ENCODE results near the gene LMLN.

- TF ChIP-seq CTCF (IDR thresholded peaks at IDR 0.05) (no peak), ZFX (IDR thresholded peaks at IDR 0.05; ENCODE audit: borderline replicate concordance) (no peak)
Measured at GRCh38 chr3:197956626-197956988, 3.4 kb upstream of the LMLN start.
